ENCODE measurements around the gene RAB31. TPM values are rescaled to one million over a fixed set of nuclear protein-coding genes. Genes with fewer than 3 reads are reported as not detected.

The RAB31 gene
- total RNA-seq, 4 donors from 2014 or later: 51.1 to 79.3 (median 67.9) TPM

DNA sequence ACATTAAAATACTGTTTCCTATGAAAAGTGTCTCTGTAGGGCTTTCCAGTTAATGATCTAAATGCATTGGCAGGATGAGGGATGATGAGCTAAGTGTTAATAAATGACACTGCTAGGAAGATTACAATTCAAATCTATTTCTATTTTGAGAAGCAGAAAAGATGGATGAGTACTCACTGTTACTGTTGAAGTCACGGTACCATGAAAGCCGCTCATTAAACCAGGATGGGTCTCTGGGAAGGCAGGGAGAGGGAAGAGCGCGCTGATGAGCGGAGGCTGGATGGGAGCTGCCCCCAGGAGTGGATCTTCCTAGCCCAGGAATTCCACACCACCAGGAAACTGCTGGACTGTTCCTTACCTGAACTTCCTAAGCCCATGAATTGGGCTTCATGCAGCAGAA lies 150.5 kb downstream of the RAB31 start:
- no peak for ATAC-seq (ENCODE audit: low FRiP score)
- no peak for DNase-seq (ENCODE audit: low spot score)
- TF ChIP-seq, protein P1, sequence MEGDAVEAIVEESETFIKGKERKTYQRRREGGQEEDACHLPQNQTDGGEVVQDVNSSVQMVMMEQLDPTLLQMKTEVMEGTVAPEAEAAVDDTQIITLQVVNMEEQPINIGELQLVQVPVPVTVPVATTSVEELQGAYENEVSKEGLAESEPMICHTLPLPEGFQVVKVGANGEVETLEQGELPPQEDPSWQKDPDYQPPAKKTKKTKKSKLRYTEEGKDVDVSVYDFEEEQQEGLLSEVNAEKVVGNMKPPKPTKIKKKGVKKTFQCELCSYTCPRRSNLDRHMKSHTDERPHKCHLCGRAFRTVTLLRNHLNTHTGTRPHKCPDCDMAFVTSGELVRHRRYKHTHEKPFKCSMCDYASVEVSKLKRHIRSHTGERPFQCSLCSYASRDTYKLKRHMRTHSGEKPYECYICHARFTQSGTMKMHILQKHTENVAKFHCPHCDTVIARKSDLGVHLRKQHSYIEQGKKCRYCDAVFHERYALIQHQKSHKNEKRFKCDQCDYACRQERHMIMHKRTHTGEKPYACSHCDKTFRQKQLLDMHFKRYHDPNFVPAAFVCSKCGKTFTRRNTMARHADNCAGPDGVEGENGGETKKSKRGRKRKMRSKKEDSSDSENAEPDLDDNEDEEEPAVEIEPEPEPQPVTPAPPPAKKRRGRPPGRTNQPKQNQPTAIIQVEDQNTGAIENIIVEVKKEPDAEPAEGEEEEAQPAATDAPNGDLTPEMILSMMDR (IDR thresholded peaks at IDR 0.05): no peak

DNA sequence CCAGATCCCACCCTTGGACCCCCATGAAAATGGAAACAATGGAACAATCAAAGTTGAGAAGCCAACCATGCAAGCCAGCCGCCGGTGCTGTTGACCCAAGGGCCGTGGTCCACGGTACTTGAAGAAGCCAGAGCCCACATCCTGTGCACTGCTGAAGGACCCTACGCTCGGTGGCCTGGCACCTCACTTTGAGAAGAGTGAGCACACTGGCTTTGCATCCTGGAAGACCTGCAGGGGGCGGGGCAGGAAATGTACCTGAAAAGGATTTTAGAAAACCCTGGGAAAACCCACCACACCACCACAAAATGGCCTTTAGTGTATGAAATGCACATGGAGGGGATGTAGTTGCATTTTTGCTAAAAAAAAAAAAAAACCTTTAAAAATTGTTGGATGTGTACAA lies 151.1 kb downstream of the RAB31 start:
- no peak for DNase-seq (ENCODE audit: low spot score)
- TF ChIP-seq, protein P1 (IDR thresholded peaks at IDR 0.05): no peak
- no peak for ATAC-seq (ENCODE audit: low FRiP score)

DNA sequence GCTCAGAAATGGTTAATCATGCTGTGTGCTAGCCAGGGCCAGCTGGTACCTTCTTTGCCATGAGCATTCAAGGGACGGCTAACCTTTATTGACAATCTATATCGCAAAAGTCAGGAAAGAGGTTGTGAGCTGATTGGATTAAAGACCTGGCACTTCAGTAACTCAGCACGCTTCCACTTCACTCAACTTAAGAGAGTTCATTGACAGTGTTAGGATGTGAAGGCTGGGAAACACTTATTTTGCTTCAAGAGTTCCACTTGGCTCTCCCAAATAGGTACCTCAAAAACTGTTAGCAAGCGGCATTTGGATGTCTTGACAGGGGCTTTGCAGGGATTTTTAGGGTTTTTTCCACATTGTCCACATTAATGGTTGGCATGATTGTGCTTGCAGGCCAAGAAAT lies 152.6 kb downstream of the RAB31 start:
- ATAC-seq (ENCODE audit: low FRiP score) (peak; percentile 33), DNase-seq (ENCODE audit: low spot score) (no peak)
- TF ChIP-seq, protein P1 (IDR thresholded peaks at IDR 0.05): no peak

DNA sequence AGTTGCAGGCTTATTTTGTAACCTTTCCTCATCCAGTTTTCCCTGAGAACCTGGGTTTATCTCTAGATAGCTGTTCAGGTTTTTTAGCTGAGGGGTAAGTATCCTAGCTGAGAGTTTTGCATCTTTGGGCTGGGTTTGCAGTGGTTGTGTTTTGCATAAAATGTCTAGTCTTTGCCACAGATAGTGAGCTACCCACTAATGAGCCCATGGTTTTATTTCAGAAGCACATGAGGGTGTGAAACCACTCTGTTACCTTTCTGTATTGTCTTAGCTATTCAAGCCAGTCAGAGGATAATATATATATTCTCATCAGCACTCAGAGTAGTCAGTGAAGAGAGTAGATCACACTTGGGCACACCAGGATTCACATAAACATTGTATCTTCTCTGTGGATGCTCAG lies 153.1 kb downstream of the RAB31 start:
- ATAC-seq (ENCODE audit: low FRiP score) (no peak), DNase-seq (ENCODE audit: low spot score) (no peak)
- TF ChIP-seq, protein P1 (IDR thresholded peaks at IDR 0.05): no peak

DNA sequence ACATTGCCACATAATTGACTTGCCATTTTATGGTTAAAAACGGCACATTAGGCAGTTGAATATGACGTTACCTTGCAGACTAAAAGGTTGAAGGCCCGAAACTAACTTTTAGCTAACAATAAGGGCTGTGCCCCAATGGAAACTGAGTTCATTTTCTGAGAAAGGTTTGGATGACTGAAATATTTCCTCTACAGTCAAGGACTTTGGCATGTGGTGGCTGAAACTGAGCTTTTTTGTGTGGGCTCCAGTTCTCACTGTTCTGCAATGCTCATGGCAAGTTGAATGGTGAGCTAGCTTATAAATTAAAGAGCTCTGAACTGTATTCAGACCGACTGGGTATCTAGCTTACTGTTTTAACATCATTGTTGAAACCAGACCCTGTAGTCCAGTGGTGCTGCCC lies 153.8 kb downstream of the RAB31 start:
- DNase-seq (ENCODE audit: low spot score) (no peak), ATAC-seq (ENCODE audit: low FRiP score) (no peak)
- TF ChIP-seq, protein P1 (IDR thresholded peaks at IDR 0.05): no peak

DNA sequence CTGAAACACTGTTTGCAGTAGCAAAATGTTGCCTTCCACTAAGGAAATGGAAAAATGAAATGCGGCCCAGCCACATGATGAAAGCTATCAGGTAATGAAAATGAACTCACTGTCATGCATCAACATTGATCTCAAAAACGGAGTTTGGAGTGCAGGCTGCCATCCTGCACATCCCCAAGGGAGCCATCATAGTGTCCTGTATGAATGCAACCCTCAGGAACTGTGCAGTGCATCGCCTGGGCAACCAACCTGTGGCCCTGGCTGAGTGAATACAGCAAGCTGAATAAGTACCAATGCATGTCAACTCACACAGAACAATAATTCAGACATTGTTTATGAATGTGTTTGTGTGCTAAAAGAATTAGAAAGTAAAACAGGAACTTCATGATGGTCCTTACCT lies 154.6 kb downstream of the RAB31 start:
- TF ChIP-seq, protein P1 (IDR thresholded peaks at IDR 0.05): no peak
- no peak for DNase-seq (ENCODE audit: low spot score)
- ATAC-seq (ENCODE audit: low FRiP score): no peak

DNA sequence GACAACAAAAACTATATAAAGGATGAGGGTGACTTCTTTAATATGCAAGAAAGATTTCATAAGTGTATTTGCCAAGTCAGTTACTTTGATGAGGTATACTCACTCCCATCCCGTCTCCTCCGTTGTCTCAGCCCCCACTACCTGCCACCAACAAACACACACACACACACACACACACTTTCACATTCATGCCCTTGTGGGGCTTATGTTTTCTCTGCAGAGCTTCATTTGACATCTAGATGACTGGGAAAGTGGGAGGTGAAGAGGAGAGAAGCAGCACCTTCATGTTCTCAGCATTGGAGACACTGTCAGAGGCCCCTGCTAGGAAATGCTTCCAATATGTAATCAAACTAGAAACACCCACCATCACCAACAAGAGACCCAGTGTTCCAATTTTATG lies 155.2 kb downstream of the RAB31 start:
- no peak for DNase-seq (ENCODE audit: low spot score)
- ATAC-seq (ENCODE audit: low FRiP score): no peak
- TF ChIP-seq, protein P1 (IDR thresholded peaks at IDR 0.05): no peak

All from omental fat pad (tissue), 4 donors.